Vagina (tissue), 2 donors: ENCODE measurements around the gene SPON1.

Experiments
- CTCF ChIP-seq, 3 experiments: fragments of 450-650 bp in 2 of 3; fragments of 200-600 bp in 1 of 3; sonication (generic) in 1 of 3; IDR thresholded peaks; one replicate each; pipeline ENCODE4 v1.5.1; 2017 to 2019; ENCODE audit warnings: antibody characterized with exemption in 3 of 3, mild to moderate bottlenecking in 2 of 3, moderate library complexity in 2 of 3
- POLR2AphosphoS5 ChIP-seq, 2 donors: sonication (generic); formaldehyde crosslinking; IDR thresholded peaks; one replicate each; pipeline ENCODE4 v1.9.0; 2017; ENCODE audit warnings: antibody characterized with exemption in 2 of 2, mild to moderate bottlenecking in 2 of 2, low read depth in 1 of 2; ENCODE audit not compliant: insufficient read depth in 1 of 2

GRCh38 chr11:14193644-14194043, 231.1 kb downstream of the SPON1 start:
- TF ChIP-seq CTCF (IDR thresholded peaks at IDR 0.05) = no peak
- TF ChIP-seq POLR2AphosphoS5 (IDR thresholded peaks at IDR 0.05; ENCODE audit: insufficient read depth in 1 of 2, low read depth in 1 of 2) = no peak
